GM12873 (cell line): Measurements from ENCODE around the gene DMWD.

Experiments
- TF ChIP-seq, protein P1 (sequence below): IDR thresholded peaks from 2 replicates; pipeline ENCODE4 v1.5.1; 2012; ENCODE audit warnings: low read depth, mild to moderate bottlenecking, moderate library complexity, low read length, control low read depth; ENCODE audit not compliant: insufficient read depth; ENCODE audit errors: missing control alignments

Gene DMWD

DNA sequence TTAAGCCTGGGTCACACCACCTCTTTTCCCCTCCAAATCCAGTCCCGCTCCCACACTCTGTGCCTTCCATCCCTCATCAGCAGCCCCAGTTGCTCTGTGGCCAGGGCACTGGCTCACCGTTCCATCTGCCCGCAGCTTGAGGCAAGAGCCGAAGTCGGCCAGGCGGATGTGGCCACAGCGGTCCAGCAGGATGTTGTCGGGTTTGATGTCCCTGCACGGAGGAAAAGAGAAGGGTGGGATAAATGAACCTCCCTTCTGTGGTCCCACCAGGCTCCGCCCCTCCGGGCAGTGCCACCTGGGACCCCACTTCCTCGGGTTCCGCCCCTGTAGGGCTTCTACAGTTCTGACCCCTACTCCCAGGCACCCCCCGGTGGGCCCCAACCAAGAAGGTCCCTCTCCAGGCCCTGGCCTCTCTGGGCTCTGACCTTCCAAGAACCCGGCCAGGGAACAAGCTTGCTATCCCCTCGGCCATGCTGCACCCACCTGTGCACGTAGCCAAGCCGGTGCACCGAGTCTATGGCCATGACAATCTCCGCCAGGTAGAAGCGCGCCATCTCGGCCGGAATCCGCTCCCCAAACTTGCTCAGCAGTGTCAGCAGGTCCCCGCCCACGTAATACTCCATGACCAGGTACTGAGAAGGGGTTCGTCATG is 14.5 kb downstream of the DMWD start:
- TF ChIP-seq, protein P1, sequence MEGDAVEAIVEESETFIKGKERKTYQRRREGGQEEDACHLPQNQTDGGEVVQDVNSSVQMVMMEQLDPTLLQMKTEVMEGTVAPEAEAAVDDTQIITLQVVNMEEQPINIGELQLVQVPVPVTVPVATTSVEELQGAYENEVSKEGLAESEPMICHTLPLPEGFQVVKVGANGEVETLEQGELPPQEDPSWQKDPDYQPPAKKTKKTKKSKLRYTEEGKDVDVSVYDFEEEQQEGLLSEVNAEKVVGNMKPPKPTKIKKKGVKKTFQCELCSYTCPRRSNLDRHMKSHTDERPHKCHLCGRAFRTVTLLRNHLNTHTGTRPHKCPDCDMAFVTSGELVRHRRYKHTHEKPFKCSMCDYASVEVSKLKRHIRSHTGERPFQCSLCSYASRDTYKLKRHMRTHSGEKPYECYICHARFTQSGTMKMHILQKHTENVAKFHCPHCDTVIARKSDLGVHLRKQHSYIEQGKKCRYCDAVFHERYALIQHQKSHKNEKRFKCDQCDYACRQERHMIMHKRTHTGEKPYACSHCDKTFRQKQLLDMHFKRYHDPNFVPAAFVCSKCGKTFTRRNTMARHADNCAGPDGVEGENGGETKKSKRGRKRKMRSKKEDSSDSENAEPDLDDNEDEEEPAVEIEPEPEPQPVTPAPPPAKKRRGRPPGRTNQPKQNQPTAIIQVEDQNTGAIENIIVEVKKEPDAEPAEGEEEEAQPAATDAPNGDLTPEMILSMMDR: no peak

DNA sequence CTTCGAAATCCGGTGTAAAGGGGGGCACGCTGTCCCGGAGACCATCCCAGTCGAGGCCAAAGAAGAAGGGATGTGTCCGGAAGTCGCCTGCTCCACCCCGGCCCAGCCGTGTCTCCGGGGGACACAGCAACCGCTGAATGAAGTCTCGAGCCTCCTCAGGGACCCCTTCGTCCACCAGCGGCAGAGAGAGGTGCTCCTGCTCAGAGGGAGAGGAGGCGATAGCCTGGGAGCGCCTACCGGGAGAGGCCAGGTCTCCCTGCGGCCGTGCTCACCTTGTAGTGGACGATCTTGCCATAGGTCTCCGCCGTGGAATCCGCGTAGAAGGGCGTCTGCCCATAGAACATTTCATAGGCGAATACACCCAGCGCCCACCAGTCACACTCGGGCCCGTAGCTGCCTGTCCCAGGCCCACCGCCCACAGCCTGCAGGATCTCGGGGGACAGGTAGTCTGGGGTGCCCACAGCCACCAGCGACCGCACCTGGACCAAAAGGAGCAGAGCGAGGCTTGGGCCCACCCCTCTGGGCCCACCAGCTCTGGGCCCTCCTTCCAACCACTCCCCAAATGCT is 15.2 kb downstream of the DMWD start:
- TF ChIP-seq, protein P1: no peak

DNA sequence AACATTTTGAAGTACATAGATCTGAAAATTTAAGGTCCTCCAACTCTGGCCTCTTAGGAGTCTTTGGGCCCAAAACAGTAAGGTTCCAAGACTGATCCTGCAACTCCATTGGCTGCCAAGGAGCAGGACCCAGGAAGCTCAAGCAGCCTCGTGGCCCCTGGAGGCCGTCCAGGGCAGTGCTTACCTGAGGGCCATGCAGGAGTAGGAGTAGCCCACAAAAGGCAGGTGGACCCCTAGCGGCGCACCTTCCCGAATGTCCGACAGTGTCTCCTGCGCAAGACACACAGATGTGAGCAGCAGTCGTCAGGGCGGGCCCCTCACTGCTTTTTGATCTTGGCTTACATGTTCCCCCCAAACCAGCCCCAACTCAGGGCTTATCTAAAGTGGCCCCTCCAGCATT is 17.9 kb downstream of the DMWD start:
- TF ChIP-seq, protein P1: peak; percentile 11

DNA sequence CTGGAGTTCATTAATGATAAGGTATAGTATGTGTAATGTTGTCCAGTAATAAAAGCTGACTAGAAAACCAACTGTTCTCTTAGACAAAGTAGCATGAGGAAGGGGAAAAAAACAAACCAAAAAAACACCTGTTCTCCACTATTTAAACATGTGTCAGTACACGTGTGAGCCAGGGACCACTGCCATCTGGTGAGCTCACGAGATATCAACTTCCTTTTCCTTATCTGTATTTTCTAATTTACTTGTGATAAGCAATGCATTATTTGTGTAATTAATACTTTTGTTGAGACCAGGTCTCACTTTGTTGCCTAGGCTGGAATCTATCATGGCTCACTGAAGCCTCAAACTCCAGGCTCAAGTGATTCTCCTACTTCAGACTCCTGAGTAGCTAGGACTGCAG is 19.3 kb downstream of the DMWD start:
- TF ChIP-seq, protein P1: no peak

DNA sequence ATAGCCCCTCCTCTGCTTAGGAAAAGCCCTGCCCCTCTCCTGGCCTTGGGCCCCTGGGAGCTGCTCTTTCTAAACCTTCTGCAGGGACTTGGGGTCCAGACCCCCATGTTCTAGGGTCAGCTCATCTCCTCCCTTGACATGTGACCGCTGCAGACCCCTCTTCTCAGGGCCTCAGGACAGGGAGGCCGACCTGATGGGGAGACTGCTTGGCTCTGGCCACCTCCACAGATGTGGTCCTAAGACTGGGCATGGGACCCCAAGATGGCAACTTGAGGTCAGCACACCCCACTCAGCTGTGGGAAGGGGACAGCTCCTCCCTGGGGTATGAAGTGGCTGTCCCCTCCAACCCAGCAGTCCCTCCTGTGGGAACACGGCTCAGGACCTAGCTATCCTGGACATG is 19.7 kb downstream of the DMWD start:
- TF ChIP-seq, protein P1: no peak

DNA sequence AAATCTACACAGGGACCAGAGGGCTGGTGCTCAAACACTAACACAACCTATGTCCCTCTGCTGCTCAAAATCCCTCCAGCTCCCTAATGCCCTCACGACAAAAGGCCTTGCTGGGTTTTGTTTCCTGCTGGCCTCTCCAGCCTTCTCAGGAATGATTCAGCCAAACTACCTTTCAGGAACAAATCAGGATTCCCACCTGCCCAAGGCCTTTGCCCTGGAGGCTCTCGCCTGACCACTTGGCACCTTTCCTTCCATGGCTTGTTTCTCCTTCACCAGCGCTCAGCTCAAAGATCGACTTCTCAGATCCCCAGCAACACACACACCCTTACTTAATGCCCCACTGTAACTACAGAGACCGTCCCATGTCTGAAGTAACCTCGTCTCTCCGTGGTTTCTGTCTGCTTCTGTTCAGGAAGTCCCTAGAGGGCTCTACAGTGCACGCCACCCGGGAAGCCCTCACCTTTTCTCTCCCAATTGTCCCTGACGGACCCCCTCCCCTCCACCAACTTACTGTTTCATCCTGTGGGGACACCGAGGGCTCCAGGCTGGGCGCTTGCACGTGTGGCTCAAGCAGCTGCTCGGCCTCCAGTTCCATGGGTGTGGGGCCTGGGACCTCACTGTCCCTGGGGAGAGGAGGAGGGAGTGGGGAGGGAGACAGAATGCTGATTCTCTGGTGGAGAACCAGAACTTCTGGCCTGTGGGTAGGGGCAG is 20.4 kb downstream of the DMWD start:
- TF ChIP-seq, protein P1: no peak

DNA sequence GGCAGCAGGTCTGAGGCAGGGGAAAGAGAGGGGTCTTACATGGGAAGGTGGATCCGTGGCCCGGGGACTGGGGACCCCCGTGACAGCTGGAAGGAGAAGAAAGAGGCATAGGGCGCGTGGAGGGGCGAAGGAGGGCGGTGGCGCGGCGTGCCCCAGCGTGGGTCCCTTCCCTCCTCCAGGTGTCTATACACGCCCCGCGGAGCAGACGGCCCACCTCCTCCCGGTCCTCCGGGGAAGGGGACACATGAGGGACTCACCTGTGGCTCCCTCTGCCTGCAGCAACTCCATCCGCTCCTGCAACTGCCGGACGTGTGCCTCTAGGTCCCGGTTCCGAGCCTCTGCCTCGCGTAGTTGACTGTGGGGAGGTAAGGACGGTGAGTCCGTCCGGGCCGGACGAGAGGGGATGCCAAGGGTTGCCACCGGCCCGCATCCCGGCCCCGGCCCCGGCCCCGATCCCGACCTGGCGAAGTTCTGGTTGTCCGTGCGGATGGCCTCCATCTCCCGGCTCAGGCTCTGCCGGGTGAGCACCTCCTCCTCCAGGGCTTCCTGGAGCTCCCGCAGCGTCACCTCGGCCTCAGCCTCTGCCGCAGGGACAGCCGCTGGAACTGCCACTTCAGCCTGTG is 21.2 kb downstream of the DMWD start:
- TF ChIP-seq, protein P1: no peak
